HFF-Myc (cell line): ENCODE measurements around the gene MBTD1.

Experiments used
- DNase-seq: peaks from one replicate; pipeline ENCODE4 v3.0.0-alpha.2; 2011; ENCODE audit warnings: low read depth; ENCODE audit errors: extremely low read depth
- H3K4me3 ChIP-seq: replicated peaks from 2 replicates; pipeline ENCODE4 v1.5.1; 2011; ENCODE audit warnings: low read depth, mild to moderate bottlenecking, control low read depth, low read length
- TF ChIP-seq, protein P1 (sequence below): IDR thresholded peaks from 2 replicates; pipeline ENCODE4 v1.5.1; 2012; ENCODE audit warnings: mild to moderate bottlenecking, low read depth, low read length, control low read depth; ENCODE audit errors: missing control alignments

The MBTD1 gene

DNA sequence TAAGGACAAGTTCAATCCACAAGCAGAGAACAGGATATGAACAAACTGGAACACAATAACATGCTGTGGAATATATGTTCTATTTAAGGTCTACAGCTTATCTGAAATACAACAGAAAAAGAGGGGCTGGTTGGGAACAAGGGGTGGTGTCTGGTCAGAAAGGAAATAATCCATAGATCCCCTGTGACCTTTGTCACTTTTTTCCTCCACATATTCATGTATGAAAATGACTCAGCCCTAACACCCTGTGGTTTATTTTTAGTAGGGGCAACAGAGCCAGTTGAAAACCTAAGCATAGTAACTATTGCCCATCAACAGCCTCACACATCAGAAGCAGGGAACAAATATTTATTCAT lies 126.9 kb downstream of the MBTD1 start:
- no peak overlapping the region for H3K4me3 ChIP-seq
- DNase-seq, result no peak
- TF ChIP-seq, protein P1, sequence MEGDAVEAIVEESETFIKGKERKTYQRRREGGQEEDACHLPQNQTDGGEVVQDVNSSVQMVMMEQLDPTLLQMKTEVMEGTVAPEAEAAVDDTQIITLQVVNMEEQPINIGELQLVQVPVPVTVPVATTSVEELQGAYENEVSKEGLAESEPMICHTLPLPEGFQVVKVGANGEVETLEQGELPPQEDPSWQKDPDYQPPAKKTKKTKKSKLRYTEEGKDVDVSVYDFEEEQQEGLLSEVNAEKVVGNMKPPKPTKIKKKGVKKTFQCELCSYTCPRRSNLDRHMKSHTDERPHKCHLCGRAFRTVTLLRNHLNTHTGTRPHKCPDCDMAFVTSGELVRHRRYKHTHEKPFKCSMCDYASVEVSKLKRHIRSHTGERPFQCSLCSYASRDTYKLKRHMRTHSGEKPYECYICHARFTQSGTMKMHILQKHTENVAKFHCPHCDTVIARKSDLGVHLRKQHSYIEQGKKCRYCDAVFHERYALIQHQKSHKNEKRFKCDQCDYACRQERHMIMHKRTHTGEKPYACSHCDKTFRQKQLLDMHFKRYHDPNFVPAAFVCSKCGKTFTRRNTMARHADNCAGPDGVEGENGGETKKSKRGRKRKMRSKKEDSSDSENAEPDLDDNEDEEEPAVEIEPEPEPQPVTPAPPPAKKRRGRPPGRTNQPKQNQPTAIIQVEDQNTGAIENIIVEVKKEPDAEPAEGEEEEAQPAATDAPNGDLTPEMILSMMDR, result no peak

DNA sequence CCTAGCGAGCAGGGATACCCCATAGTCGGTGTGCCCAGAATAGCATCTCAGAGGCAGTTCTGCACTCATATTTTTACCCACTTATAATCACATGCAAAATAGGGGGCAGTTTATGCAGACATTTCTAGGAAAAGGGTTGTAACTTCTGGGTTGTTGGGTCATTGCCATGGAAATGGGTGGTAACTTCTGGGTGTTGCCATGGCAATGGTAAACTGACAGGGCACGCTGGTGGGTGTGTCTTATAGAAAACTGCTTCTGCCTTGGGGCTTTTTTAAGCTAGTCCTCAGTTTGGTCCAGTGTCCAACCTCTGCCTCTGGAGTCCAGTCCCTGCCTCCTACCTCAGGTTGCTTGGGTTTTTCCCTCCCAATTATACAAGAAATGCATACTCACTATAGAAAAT lies 131.8 kb downstream of the MBTD1 start:
- TF ChIP-seq, protein P1, result no peak
- DNase-seq, result no peak
- H3K4me3 ChIP-seq, result no peak overlapping the region
